ENCODE data around the gene ARF1. TPM values are rescaled to one million over a fixed set of nuclear protein-coding genes. Genes with fewer than 3 reads are reported as not detected.

The ARF1 gene
- total and polyA plus RNA-seq, 2 of the 8 experiments (the other 6 are each of a cell fraction or from before 2014, with no cell fraction given) = 265 to 471 TPM

GRCh38 chr1:228094432-228095016, 12.0 kb downstream of the ARF1 start:
- Histone ChIP-seq H2AFZ (ENCODE audit: low read length) (no peak overlapping the region), H3K79me1 (ENCODE audit: low read depth, low read length) (peaks cover 53% of the 10 kb centered on the region), H2BK5ac (ENCODE audit: low read depth, low read length) (no peak overlapping the region), H3K4ac (replicated peaks; ENCODE audit: insufficient read length, low read depth, low read length) (no peak overlapping the region), H4K91ac (replicated peaks; ENCODE audit: insufficient read length, low read length) (no peak overlapping the region), H3K23me2 (ENCODE audit: low read depth, low read length) (no peaks in the 10 kb centered on the region), H3K4me1 (replicated peaks in 1 of 4; ENCODE audit: control insufficient read depth in 3 of 4, insufficient read depth in 4 of 4, low read length in 3 of 4) (no peaks in the 10 kb centered on the region; a peak in 2 of 7 replicates), H2BK15ac (ENCODE audit: low read length) (no peak overlapping the region), H4K20me1 (replicated peaks in 1 of 2; ENCODE audit: control insufficient read depth in 1 of 2, insufficient read depth in 2 of 2, low read length in 2 of 2) (peaks cover 39 to 72% of the 10 kb centered on the region in 2 experiments), H3K56ac (replicated peaks; ENCODE audit: insufficient read length, low read depth, low read length) (no peak overlapping the region), H2AK5ac (ENCODE audit: low read depth, low read length) (no peak overlapping the region), H3K9me3 (ENCODE audit: insufficient read depth in 2 of 2, low read depth in 1 of 2, low read length in 1 of 2) (peaks cover 3 to 5% of the 10 kb centered on the region in 2 experiments; a peak in 3 of 4 replicates), H2BK20ac (ENCODE audit: low read length) (no peak overlapping the region), H2BK120ac (replicated peaks; ENCODE audit: low read depth, low read length) (no peak overlapping the region), H3K14ac (ENCODE audit: insufficient read length) (no peak overlapping the region), H3K79me2 (ENCODE audit: control insufficient read depth in 1 of 2, insufficient read depth in 2 of 2, low read length in 2 of 2) (peaks cover 45 to 77% of the 10 kb centered on the region in 2 experiments), H4K5ac (ENCODE audit: insufficient read length, low read depth, low read length) (no peak overlapping the region), H4K8ac (ENCODE audit: extremely low read depth, insufficient read depth, low read length) (no peak overlapping the region), H3K9ac (replicated peaks in 1 of 4; ENCODE audit: extremely low read depth in 1 of 4, low read depth in 3 of 4, low read length in 3 of 4) (no peak overlapping the region), H3K27me3 (replicated peaks in 1 of 4; ENCODE audit: control insufficient read depth in 3 of 4, extremely low read depth in 1 of 4, insufficient read depth in 3 of 4, low read length in 3 of 4) (no peaks in the 10 kb centered on the region), H3K18ac (ENCODE audit: extremely low read depth, low read length) (no peak overlapping the region), H3K27ac (ENCODE audit: low read depth, low read length) (no peak overlapping the region), H3K4me2 (ENCODE audit: insufficient read depth in 1 of 2, low read depth in 2 of 2, low read length in 2 of 2) (no peak overlapping the region), H3K36me3 (ENCODE audit: control insufficient read depth in 2 of 4, insufficient read depth in 4 of 4, low read length in 3 of 4) (peaks cover 11 to 25% (median 16%) of the 10 kb centered on the region in 4 experiments; a peak in 7 of 8 replicates), H3K23ac (ENCODE audit: insufficient read length) (no peak overlapping the region), H2BK12ac (ENCODE audit: low read depth, low read length) (no peak overlapping the region), H3K4me3 (ENCODE audit: extremely low read depth in 1 of 4, insufficient read depth in 2 of 4, low read depth in 3 of 4, low read length in 4 of 4) (no peak overlapping the region)
- FAIRE-seq (no peak), DNase-seq (ENCODE audit: low read depth in 1 of 2, low spot score in 2 of 2) (no peak)
- ChIA-PET POLR2A (ENCODE audit: partially characterized antibody) (interaction anchor here (1.1 kb wide), 1 partner anchor 15 kb away, joined by 3 read pairs; no protein-coding TSS in a partner anchor), CTCF (ENCODE audit: partially characterized antibody) (interaction anchor here (0.5 to 2.0 kb wide), 3 partner anchors 84 to 91 kb away, joined by 4 to 5 read pairs (median 5); no protein-coding TSS in a partner anchor)
- 84% methylated on average over 13 of the region's 13 CpGs; no CpG with 5 or more reads in 1 of the 2 experiments for WGBS, 2 experiments (ENCODE audit: extremely low coverage in 1 of 2, insufficient coverage in 1 of 2, insufficient read length in 1 of 2, insufficient replicate concordance in 2 of 2, low coverage in 1 of 2, low lambda C conversion rate in 2 of 2, missing lambda C conversion rate in 1 of 2)
- no peak for TF ChIP-seq KDM5A (IDR thresholded peaks at IDR 0.05; ENCODE audit: low read length)
- TF ChIP-seq RNF2 (IDR thresholded peaks at IDR 0.05; ENCODE audit: borderline replicate concordance, low read depth, low read length, missing control alignments, poor library complexity, severe bottlenecking) = no peak
